ENCODE measurements around the gene CGB1. TPM values are rescaled to one million over a fixed set of nuclear protein-coding genes. Genes with fewer than 3 reads are reported as not detected.

Gene CGB1
- total and polyA plus RNA-seq, 2 of the 13 experiments (the other 11 are each of a cell fraction or from before 2014, with no cell fraction given): not detected

GRCh38 chr19:49085020-49085867, 48.5 kb upstream of the CGB1 start, which contains the start of gene SNRNP70 (continued):
- TF ChIP-seq ZNF598 (CRISPR knock-in tag; IDR thresholded peaks at IDR 0.05; ENCODE audit: borderline replicate concordance) (0 out of 2 replicates have a peak, but pooled peaks have one; percentile 78), BRD4 (CRISPR knock-in tag; IDR thresholded peaks at IDR 0.05) (peak; percentile 86), HNF4G (IDR thresholded peaks at IDR 0.05; ENCODE audit: borderline replicate concordance, low read depth, low read length) (no peak), HNF4G (CRISPR knock-in tag; IDR thresholded peaks at IDR 0.05; ENCODE audit: borderline replicate concordance, low read depth) (no peak; the same call in 1 of the 2 replicates), PRDM4 (CRISPR knock-in tag; IDR thresholded peaks at IDR 0.05; ENCODE audit: borderline replicate concordance) (no peak), SMC3 (IDR thresholded peaks at IDR 0.05; ENCODE audit: low read length) (no peak), ZNF761 (CRISPR knock-in tag; conservative IDR thresholded peaks at IDR 0.05) (0 out of 2 replicates have a peak, but pooled peaks have one; percentile 28), CHCHD3 (CRISPR knock-in tag; IDR thresholded peaks at IDR 0.05) (no peak), ZNF879 (CRISPR knock-in tag; IDR thresholded peaks at IDR 0.05) (peak; percentile 22; the same call in 1 of the 2 replicates), POLR2AphosphoS5 (IDR thresholded peaks at IDR 0.05; ENCODE audit: low read depth, low read length) (peak; percentile 79), RFXANK (CRISPR knock-in tag; IDR thresholded peaks at IDR 0.05) (no peak), TERF1 (CRISPR knock-in tag; IDR thresholded peaks at IDR 0.05) (no peak), NFE2L1 (CRISPR knock-in tag; IDR thresholded peaks at IDR 0.05; ENCODE audit: borderline replicate concordance) (no peak), ZNF124 (CRISPR knock-in tag; IDR thresholded peaks at IDR 0.05) (0 out of 2 replicates have a peak, but pooled peaks have one; percentile 75), ZKSCAN8 (CRISPR knock-in tag; IDR thresholded peaks at IDR 0.05; ENCODE audit: borderline replicate concordance) (no peak), TBX3 (IDR thresholded peaks at IDR 0.05; ENCODE audit: borderline replicate concordance) (no peak), SIX4 (CRISPR knock-in tag; IDR thresholded peaks at IDR 0.05) (no peak), ATF1 (CRISPR knock-in tag; IDR thresholded peaks at IDR 0.05) (peak; percentile 61), GTF2F1 (IDR thresholded peaks at IDR 0.05; ENCODE audit: low read length) (no peak), ZNF672 (CRISPR knock-in tag; IDR thresholded peaks at IDR 0.05) (no peak), ZNF543 (CRISPR knock-in tag; IDR thresholded peaks at IDR 0.05) (peak; percentile 89; the same call in 1 of the 2 replicates), FOSL1 (CRISPR knock-in tag; IDR thresholded peaks at IDR 0.05; ENCODE audit: borderline replicate concordance) (peak; percentile 59; the same call in 1 of the 2 replicates), MAZ (IDR thresholded peaks at IDR 0.05; ENCODE audit: borderline replicate concordance, low read depth, low read length) (peak; percentile 50), MAZ (CRISPR knock-in tag; IDR thresholded peaks at IDR 0.05; ENCODE audit: low read depth) (peak; percentile 89)
- TF ChIP-seq, protein P1, sequence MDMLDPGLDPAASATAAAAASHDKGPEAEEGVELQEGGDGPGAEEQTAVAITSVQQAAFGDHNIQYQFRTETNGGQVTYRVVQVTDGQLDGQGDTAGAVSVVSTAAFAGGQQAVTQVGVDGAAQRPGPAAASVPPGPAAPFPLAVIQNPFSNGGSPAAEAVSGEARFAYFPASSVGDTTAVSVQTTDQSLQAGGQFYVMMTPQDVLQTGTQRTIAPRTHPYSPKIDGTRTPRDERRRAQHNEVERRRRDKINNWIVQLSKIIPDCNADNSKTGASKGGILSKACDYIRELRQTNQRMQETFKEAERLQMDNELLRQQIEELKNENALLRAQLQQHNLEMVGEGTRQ (IDR thresholded peaks at IDR 0.05; ENCODE audit: low read depth, low read length): no peak
- TF ChIP-seq, protein P1 (CRISPR knock-in tag; IDR thresholded peaks at IDR 0.05; ENCODE audit: borderline replicate concordance): peak; percentile 35; the same call in 1 of the 2 replicates
